ENCODE measurements around the gene RABIF. TPM values are rescaled to one million over a fixed set of nuclear protein-coding genes. Genes with fewer than 3 reads are reported as not detected.
"Not testable (repeated sequence)": the region's sequence is repeated elsewhere in the genome, so short reads cannot be mapped to it uniquely, and the experiment has no call there.

The RABIF gene
- total RNA-seq, 1 donor from 2014 or later = 7.0 TPM

- Mint-ChIP-seq H3K4me3 (peak within 1 kb of the TSS; percentile 92), H3K9me3 (no peaks in the 10 kb centered on the region), H3K27ac (peak within 1 kb of the TSS; percentile 95), H3K4me1 (peaks cover 6% of the 10 kb centered on the region), H3K27me3 (ENCODE audit: low read depth) (no peaks in the 10 kb centered on the region), H3K36me3 (peaks cover 6% of the 10 kb centered on the region)
- TF ChIP-seq CTCF (IDR thresholded peaks at IDR 0.05; ENCODE audit: unreplicated experiment) = peak; percentile 50
- DNase-seq (ENCODE audit: low spot score in 2 of 2, unreplicated experiment in 2 of 2) = peak; percentile 98
Observed at GRCh38 chr1:202926581-202927491, 37.9 kb upstream of the RABIF start, which contains the start of gene KLHL12. KLHL12 (minus strand) TSS chr1:202927234; CDS start chr1:202925162, 2,072 bp downstream.

GRCh38 chr1:202923533-202923932 is 34.6 kb upstream of the RABIF start:
- no peaks in the 10 kb centered on the region for H3K27me3 Mint-ChIP-seq (ENCODE audit: low read depth)
- H3K36me3 Mint-ChIP-seq = peaks cover 11% of the 10 kb centered on the region
- no peak overlapping the region for H3K27ac Mint-ChIP-seq
- no peak for DNase-seq (ENCODE audit: low spot score in 2 of 2, unreplicated experiment in 2 of 2)
- no peaks in the 10 kb centered on the region for H3K9me3 Mint-ChIP-seq
- TF ChIP-seq CTCF (IDR thresholded peaks at IDR 0.05; ENCODE audit: unreplicated experiment) = no peak
- peaks cover 6% of the 10 kb centered on the region for H3K4me1 Mint-ChIP-seq
- no peak overlapping the region for H3K4me3 Mint-ChIP-seq

GRCh38 chr1:202919615-202920014 is 30.7 kb upstream of the RABIF start:
- DNase-seq (ENCODE audit: low spot score in 2 of 2, unreplicated experiment in 2 of 2) = no peak
- no peak for TF ChIP-seq CTCF (IDR thresholded peaks at IDR 0.05; ENCODE audit: unreplicated experiment)
- H3K36me3 Mint-ChIP-seq = peaks cover 24% of the 10 kb centered on the region
- H3K4me1 Mint-ChIP-seq = no peaks in the 10 kb centered on the region
- H3K27me3 Mint-ChIP-seq (ENCODE audit: low read depth) = no peaks in the 10 kb centered on the region
- H3K4me3 Mint-ChIP-seq = no peak overlapping the region
- H3K9me3 Mint-ChIP-seq = no peaks in the 10 kb centered on the region
- no peak overlapping the region for H3K27ac Mint-ChIP-seq

- H3K4me3 Mint-ChIP-seq = no peak overlapping the region
- H3K27me3 Mint-ChIP-seq (ENCODE audit: low read depth) = no peaks in the 10 kb centered on the region
- H3K4me1 Mint-ChIP-seq = no peaks in the 10 kb centered on the region
- DNase-seq (ENCODE audit: low spot score in 2 of 2, unreplicated experiment in 2 of 2) = no peak
- peaks cover 29% of the 10 kb centered on the region for H3K36me3 Mint-ChIP-seq
- no peak for TF ChIP-seq CTCF (IDR thresholded peaks at IDR 0.05; ENCODE audit: unreplicated experiment)
- H3K9me3 Mint-ChIP-seq = no peaks in the 10 kb centered on the region
- no peak overlapping the region for H3K27ac Mint-ChIP-seq
Observed at GRCh38 chr1:202915146-202915545, 26.2 kb upstream of the RABIF start.

GRCh38 chr1:202912476-202912875 is 23.5 kb upstream of the RABIF start:
- peaks cover 22% of the 10 kb centered on the region for H3K36me3 Mint-ChIP-seq
- H3K9me3 Mint-ChIP-seq; H3K4me1 Mint-ChIP-seq; H3K27ac Mint-ChIP-seq; H3K27me3 Mint-ChIP-seq (ENCODE audit: low read depth); H3K4me3 Mint-ChIP-seq; DNase-seq (ENCODE audit: low spot score in 2 of 2, unreplicated experiment in 2 of 2): not testable (repeated sequence)

- Mint-ChIP-seq H3K27ac (no peak overlapping the region), H3K27me3 (ENCODE audit: low read depth) (no peaks in the 10 kb centered on the region)
Observed at GRCh38 chr1:202909494-202909893, 20.5 kb upstream of the RABIF start.

More at GRCh38 chr1:202909494-202909893, 20.5 kb upstream of the RABIF start:
- H3K4me1 Mint-ChIP-seq = no peaks in the 10 kb centered on the region
- DNase-seq (ENCODE audit: low spot score in 2 of 2, unreplicated experiment in 2 of 2) = no peak
- no peaks in the 10 kb centered on the region for H3K9me3 Mint-ChIP-seq
- TF ChIP-seq CTCF (IDR thresholded peaks at IDR 0.05; ENCODE audit: unreplicated experiment) = no peak
- no peak overlapping the region for H3K4me3 Mint-ChIP-seq
- peaks cover 23% of the 10 kb centered on the region for H3K36me3 Mint-ChIP-seq

All from mesothelial cell of epicardium (in vitro differentiated cells).